BLaER1 treated with 17β-estradiol and CSF1 and Interleukin-3, amounts not matched to agents 10 nM and 100 nM (cell line): ENCODE results near the gene OSBPL8.
"Not testable (repeated sequence)": the region's sequence is repeated elsewhere in the genome, so short reads cannot be mapped to it uniquely, and the experiment has no call there.

Source experiments
- H3K27ac ChIP-seq, 11 experiments: shearing (Covaris generic); formaldehyde crosslinking; 2 replicates each; pipeline ENCODE4 v1.8.1; 2022
- H3K27me3 ChIP-seq, 11 experiments: shearing (Covaris generic); formaldehyde crosslinking; 2 replicates each; pipeline ENCODE4 v1.8.1; 2022
- H3K36me3 ChIP-seq, 11 experiments: shearing (Covaris generic); formaldehyde crosslinking; 2 replicates each; pipeline ENCODE4 v1.8.1; 2022
- H3K4me1 ChIP-seq, 10 experiments: shearing (Covaris generic); formaldehyde crosslinking; 2 replicates each; pipeline ENCODE4 v1.8.1; 2022
- H3K4me2 ChIP-seq, 11 experiments: shearing (Covaris generic); formaldehyde crosslinking; 2 replicates each; pipeline ENCODE4 v1.8.1; 2022
- H3K4me3 ChIP-seq, 10 experiments: shearing (Covaris generic); formaldehyde crosslinking; 2 replicates each; pipeline ENCODE4 v1.8.1; 2022
- H3K9ac ChIP-seq, 11 experiments: shearing (Covaris generic); formaldehyde crosslinking; 2 replicates each; pipeline ENCODE4 v1.8.1; 2022
- H3K9me3 ChIP-seq, 11 experiments: shearing (Covaris generic); formaldehyde crosslinking; replicated peaks in 1 of 11; 2 replicates each; pipeline ENCODE4 v1.8.1; 2022
- H4K20me1 ChIP-seq, 11 experiments: shearing (Covaris generic); formaldehyde crosslinking; 2 replicates each; pipeline ENCODE4 v1.8.1; 2022
- Cebpa-rat ChIP-seq, 11 experiments: shearing (Covaris generic); IDR thresholded peaks; 2 replicates each; pipeline ENCODE4 v1.8.1; 2022

The OSBPL8 gene

DNA sequence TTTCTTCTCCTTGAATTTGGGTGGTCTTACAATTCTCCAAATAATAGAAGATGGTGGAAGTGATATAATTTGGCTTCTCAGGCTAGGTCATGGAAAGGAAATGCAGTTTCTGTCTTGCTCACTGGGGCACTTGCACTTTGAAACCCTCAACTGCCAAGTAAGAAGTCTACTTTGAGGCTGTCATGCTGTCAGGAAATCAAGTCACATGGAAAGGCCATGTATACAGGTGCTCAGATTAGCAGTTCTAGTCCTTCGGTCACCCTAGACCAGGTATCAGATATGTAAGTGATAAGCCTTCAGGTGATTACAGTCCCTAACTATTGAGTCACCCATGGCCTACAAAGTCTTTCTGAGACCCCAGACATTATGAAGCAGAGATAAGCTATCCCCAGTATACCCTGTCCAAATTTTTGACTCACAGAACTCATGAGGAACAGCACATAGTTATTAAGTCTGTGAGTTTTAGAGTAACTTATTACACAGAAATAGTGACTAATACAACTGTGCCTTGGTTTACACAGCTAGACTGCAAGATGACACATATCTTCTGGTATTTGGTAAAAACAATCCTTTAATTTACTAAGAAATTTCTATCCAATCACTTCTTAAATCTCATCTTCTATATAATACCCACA is 185.1 kb downstream of the OSBPL8 start:
- Histone ChIP-seq H3K9ac (no peak overlapping the region), H3K9me3 (peaks cover 0 to 6% (median 0%) of the 10 kb centered on the region in 11 experiments; a peak in 1 of 22 replicates), H4K20me1 (no peaks in the 10 kb centered on the region; a peak in 1 of 22 replicates), H3K27me3 (no peaks in the 10 kb centered on the region), H3K27ac (no peak overlapping the region), H3K4me1 (no peaks in the 10 kb centered on the region), H3K4me2 (no peak overlapping the region), H3K4me3 (no peak overlapping the region), H3K36me3 (peaks cover 16 to 99% (median 49%) of the 10 kb centered on the region in 11 experiments; a peak in 21 of 22 replicates)
- no peak for TF ChIP-seq Cebpa-rat (IDR thresholded peaks at IDR 0.05)

DNA sequence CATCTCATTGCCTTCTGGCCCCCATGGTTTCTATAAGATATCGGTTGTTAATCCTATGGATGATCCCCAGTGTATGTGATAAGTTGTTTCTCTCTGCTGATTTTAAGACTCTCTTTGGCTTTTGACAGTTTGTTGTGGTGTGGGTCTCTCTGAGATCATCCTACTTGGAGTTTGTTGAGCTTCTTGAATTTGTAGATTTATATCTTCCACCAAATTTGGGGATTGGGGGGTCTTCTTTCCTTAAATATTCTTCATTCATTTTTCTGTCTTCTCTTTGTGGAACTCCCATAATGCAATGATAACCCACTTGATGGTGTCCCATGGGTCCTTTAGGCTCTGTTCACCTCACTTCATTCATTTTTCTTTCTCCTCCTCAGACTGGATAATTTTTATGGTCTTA is 191.3 kb downstream of the OSBPL8 start:
- no peaks in the 10 kb centered on the region for H3K27me3 ChIP-seq
- peaks cover 36 to 93% (median 58%) of the 10 kb centered on the region in 11 experiments for H3K36me3 ChIP-seq
- no peak overlapping the region for H3K4me3 ChIP-seq
- no peak overlapping the region for H3K4me2 ChIP-seq
- H3K4me1 ChIP-seq: peaks cover 0 to 2% (median 0%) of the 10 kb centered on the region in 10 experiments; a peak in 1 of 20 replicates
- H3K9me3 ChIP-seq: peaks cover 5 to 25% (median 19%) of the 10 kb centered on the region in 11 experiments; a peak in 18 of 22 replicates
- no peak overlapping the region for H3K27ac ChIP-seq
- no peak overlapping the region for H3K9ac ChIP-seq
- no peak for TF ChIP-seq Cebpa-rat (IDR thresholded peaks at IDR 0.05)
- H4K20me1 ChIP-seq: peaks cover 0 to under 1% (median 0%) of the 10 kb centered on the region in 11 experiments; a peak in 2 of 22 replicates

DNA sequence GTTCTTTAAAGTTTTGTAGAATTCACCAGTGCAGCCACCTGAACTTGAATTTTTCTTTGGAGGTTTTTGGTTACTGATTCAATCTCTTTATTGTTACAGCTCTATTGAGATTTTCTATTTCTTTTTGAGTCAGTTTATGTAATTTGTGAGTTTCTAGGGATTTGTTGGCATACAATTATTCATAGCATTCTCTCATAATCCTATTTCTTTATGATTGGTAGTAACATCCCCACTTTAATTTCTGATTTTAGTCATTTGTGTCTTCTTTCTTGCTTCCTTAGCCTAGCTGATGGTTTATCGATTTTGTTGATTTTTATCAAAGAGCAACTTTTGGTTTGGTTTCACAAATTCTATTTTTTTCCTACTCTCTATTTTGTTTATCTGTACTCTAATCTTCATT is 193.4 kb downstream of the OSBPL8 start:
- Histone ChIP-seq H3K4me1 (peaks cover 0 to 7% (median 0%) of the 10 kb centered on the region in 10 experiments; a peak in 1 of 20 replicates), H4K20me1 (peaks cover 0 to 11% (median 0%) of the 10 kb centered on the region in 11 experiments; a peak in 2 of 22 replicates), H3K27me3 (no peaks in the 10 kb centered on the region), H3K27ac (no peak overlapping the region), H3K4me2 (no peak overlapping the region), H3K4me3 (no peak overlapping the region), H3K9me3 (peaks cover 5 to 25% (median 19%) of the 10 kb centered on the region in 11 experiments; a peak in 18 of 22 replicates), H3K9ac (no peak overlapping the region), H3K36me3 (peaks cover 36 to 85% (median 50%) of the 10 kb centered on the region in 11 experiments)
- TF ChIP-seq Cebpa-rat (IDR thresholded peaks at IDR 0.05): no peak

DNA sequence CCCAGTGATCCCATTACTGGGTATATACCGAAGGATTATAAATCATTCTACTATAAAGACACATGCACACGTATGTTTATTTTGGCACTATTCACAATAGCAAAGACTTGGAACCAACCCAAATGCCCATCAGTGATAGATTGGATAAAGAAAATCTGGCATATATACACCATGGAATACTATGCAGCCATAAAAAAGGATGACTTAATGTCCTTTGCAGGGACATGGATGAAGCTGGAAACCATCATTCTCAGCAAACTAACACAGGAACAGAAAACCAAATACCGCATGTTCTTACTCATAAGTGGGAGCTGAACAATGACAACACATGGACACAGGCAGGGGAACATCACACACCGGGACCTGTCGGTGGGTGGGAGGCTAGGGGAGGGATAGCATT is 195.4 kb downstream of the OSBPL8 start:
- not testable (repeated sequence) for H3K27me3 ChIP-seq, H3K4me1 ChIP-seq, H3K4me2 ChIP-seq, H3K9ac ChIP-seq, H3K27ac ChIP-seq, H3K4me3 ChIP-seq
- Histone ChIP-seq H3K36me3 (peaks cover 27 to 85% (median 49%) of the 10 kb centered on the region in 11 experiments), H4K20me1 (peaks cover 0 to 11% (median 0%) of the 10 kb centered on the region in 11 experiments; a peak in 2 of 22 replicates), H3K9me3 (peaks cover 5 to 25% (median 19%) of the 10 kb centered on the region in 11 experiments; a peak in 18 of 22 replicates)

DNA sequence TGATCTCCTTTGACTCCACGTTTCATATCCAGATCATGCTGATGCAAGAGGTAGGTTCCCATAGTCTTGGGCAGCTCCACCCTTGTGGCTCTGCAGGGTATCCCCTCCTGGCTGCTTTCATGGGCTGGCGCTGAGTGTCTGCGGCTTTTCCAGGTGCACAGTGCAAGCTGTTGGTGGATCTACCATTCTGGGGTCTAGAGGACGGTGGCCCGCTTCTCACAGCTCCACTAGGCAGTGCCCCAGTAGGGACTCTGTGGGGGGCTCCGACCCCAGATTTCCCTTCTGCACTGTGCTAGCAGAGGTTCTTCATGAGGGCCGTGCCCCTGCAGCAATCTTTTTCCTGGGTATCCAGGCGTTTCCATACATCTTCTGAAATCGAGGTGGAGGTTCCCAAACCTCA is 199.3 kb downstream of the OSBPL8 start:
- Histone ChIP-seq H3K4me1 (peaks cover 0 to 7% (median 0%) of the 10 kb centered on the region in 10 experiments; a peak in 1 of 20 replicates), H3K4me3 (no peak overlapping the region), H3K27ac (no peak overlapping the region), H4K20me1 (peaks cover 0 to 11% (median 0%) of the 10 kb centered on the region in 11 experiments; a peak in 2 of 22 replicates), H3K4me2 (no peak overlapping the region), H3K36me3 (peaks cover 9 to 85% (median 37%) of the 10 kb centered on the region in 11 experiments; a peak in 19 of 22 replicates), H3K9ac (no peak overlapping the region), H3K9me3 (peaks cover 0 to 16% (median 8%) of the 10 kb centered on the region in 11 experiments; a peak in 9 of 22 replicates), H3K27me3 (no peaks in the 10 kb centered on the region)
- no peak for TF ChIP-seq Cebpa-rat (IDR thresholded peaks at IDR 0.05)

DNA sequence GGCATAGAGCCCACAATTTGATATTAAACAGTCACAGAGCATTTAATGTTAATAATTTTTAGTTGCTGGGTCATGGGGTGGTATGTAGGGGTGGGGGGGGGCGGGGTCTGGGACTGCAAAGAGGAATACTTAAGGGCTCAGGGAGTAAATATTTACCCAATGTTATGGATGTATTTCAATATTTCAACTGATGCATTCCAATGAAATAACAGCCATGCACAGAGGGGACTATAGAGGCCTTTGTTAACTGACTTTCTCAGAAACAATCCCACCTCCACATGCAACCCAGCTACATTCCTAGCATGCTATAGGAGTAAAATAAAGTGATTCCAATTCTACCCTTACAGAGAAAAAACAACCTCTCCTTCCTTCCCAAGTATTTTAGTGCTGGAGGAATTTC is 203.5 kb downstream of the OSBPL8 start:
- Histone ChIP-seq H3K4me2 (no peak overlapping the region), H3K9ac (no peak overlapping the region), H3K4me1 (no peaks in the 10 kb centered on the region), H4K20me1 (no peaks in the 10 kb centered on the region; a peak in 2 of 22 replicates), H3K27ac (no peak overlapping the region), H3K9me3 (no peaks in the 10 kb centered on the region), H3K27me3 (no peaks in the 10 kb centered on the region), H3K36me3 (peaks cover 0 to 77% (median 24%) of the 10 kb centered on the region in 11 experiments; a peak in 15 of 22 replicates), H3K4me3 (no peak overlapping the region)
- no peak for TF ChIP-seq Cebpa-rat (IDR thresholded peaks at IDR 0.05)

DNA sequence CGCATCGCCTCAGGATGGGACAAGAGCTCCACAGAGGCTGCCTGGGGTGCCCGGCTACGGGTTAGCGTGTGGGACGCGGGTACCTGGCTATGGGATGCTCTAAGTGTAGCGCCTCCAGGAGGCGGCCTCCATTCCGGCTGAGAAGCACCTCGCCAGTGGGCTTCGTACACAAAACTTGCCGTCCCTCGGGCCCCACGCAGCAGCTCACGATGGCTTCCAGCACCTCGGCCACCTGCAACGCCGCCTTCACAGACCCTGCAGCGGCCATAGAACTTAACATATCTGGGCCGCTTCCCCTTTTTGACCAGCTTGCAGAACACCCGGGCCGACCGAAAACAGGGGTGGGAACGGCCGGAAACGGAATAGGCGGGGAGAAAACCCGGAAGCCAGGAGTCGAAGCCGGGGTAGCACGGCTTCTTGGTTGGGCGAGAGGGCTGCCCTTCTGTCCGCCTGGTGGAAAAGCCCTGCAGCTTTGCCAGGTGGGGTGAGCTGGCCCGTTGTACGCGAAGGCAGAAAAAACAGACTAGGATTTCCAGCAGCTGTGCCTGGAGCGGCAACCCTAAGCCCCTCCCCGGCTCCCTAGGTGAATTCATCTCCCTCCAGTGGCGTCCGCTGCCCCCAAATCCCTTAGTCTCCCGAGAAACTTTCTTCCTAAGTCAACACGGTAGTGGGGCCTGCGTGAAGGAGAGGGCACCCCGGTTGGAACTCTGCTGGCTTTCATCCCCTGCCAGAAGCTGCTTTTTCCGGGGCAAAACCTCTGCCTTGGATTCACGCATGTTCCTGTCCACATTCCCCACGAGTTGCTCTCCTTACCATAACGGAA is 211.3 kb downstream of the OSBPL8 start, which contains the start of gene BBS10:
BBS10 (minus strand) TSS at position 337 of the 823 bp plus-strand sequence; CDS start at position 280, 57 bp downstream.
- Histone ChIP-seq H3K27me3 (no peaks in the 10 kb centered on the region), H3K36me3 (peaks cover 0 to 10% (median 0%) of the 10 kb centered on the region in 11 experiments; a peak in 2 of 22 replicates), H3K9me3 (no peaks in the 10 kb centered on the region), H3K4me3 (peak within 1 kb of the TSS; percentile 72 to 90 (median 79)), H3K4me2 (peak within 1 kb of the TSS; percentile 83 to 93 (median 92)), H3K27ac (peak within 1 kb of the TSS; percentile 76 to 93 (median 86)), H3K9ac (peak within 1 kb of the TSS; percentile 76 to 89 (median 84)), H3K4me1 (peaks cover 12 to 25% (median 19%) of the 10 kb centered on the region in 10 experiments), H4K20me1 (no peaks in the 10 kb centered on the region)
- no peak for TF ChIP-seq Cebpa-rat (IDR thresholded peaks at IDR 0.05)

DNA sequence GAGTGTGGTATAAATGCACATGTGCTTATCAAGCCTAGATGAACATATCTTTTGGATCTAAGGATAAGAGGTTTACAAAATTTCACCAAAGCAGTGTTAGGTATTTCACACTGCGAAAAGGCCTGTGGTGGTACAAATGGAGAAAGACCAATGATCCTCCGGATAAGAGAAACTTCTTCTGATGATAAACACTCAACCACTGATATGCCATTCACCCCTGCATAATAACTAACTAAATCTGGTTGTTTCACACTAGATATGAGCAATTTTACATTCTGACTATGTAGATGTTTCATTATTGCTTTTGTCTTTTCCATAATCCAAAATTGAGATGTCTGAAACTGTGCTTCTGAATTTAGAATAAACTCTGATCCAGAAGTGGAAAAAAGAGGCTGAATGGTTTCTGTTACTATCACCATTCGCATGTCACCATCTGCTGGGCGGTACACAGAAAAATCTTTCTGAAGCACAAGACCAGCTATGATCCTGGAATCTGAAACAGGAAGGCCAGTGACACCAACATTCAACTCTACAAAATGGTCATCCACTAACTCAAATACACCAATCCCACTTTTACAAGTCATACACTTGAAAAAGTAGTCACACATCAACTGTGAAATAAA is 212.7 kb downstream of the OSBPL8 start:
- Histone ChIP-seq H3K9ac (peak overlapping the region; percentile 76 to 89 (median 84); a peak in 19 of 22 replicates), H3K4me1 (peaks cover 12 to 26% (median 19%) of the 10 kb centered on the region in 10 experiments), H3K27ac (peak overlapping the region in 10 of 11 experiments; percentile 76 to 93 (median 84); a peak in 13 of 22 replicates), H3K4me3 (peak overlapping the region; percentile 72 to 90 (median 79); a peak in 19 of 20 replicates), H3K9me3 (no peaks in the 10 kb centered on the region), H4K20me1 (no peaks in the 10 kb centered on the region), H3K4me2 (peak overlapping the region; percentile 83 to 93 (median 92)), H3K36me3 (peaks cover 0 to 10% (median 0%) of the 10 kb centered on the region in 11 experiments; a peak in 1 of 22 replicates), H3K27me3 (no peaks in the 10 kb centered on the region)
- TF ChIP-seq Cebpa-rat (IDR thresholded peaks at IDR 0.05): no peak
